GM23338 (cell line): ENCODE results near the gene ABCC3. TPM values are rescaled to one million over a fixed set of nuclear protein-coding genes. Genes with fewer than 3 reads are reported as not detected.

ENCODE experiments used
- ATAC-seq: fragments of 200-7000 bp; cut with Tn5 transposase; 3 replicates; pipeline ENCODE4 v1.9.1; 2020
- DNase-seq: peaks from one replicate; pipeline ENCODE4 v3.0.0-alpha.2; 2015; ENCODE audit warnings: low spot score
- H2AFZ ChIP-seq: fragments of 200-600 bp; sonication (generic); 2 replicates; pipeline ENCODE4 v1.8.0; 2016; ENCODE audit warnings: antibody characterized with exemption, mild to moderate bottlenecking, moderate library complexity
- H3F3A ChIP-seq: fragments of 200-600 bp; sonication (generic); replicated peaks from 2 replicates; pipeline ENCODE4 v1.8.0; 2017; ENCODE audit warnings: antibody characterized with exemption, mixed run types, low read depth
- H3K27ac ChIP-seq: fragments of 200-600 bp; sonication (generic); 2 replicates; pipeline ENCODE4 v1.6.1; 2016; ENCODE audit warnings: low read depth
- H3K27me3 ChIP-seq: fragments of 200-600 bp; sonication (generic); 2 replicates; pipeline ENCODE4 v1.8.0; 2016; ENCODE audit warnings: mild to moderate bottlenecking, mixed run types, moderate library complexity; ENCODE audit not compliant: insufficient read depth
- H3K36me3 ChIP-seq: fragments of 200-600 bp; sonication (generic); 2 replicates; pipeline ENCODE4 v1.8.0; 2016; ENCODE audit warnings: mild to moderate bottlenecking; ENCODE audit not compliant: insufficient read depth
- H3K4me1 ChIP-seq: fragments of 200-600 bp; sonication (generic); 2 replicates; pipeline ENCODE4 v1.8.0; 2016; ENCODE audit warnings: mild to moderate bottlenecking, moderate library complexity; ENCODE audit not compliant: insufficient read depth
- H3K4me2 ChIP-seq: fragments of 200-600 bp; sonication (generic); 2 replicates; pipeline ENCODE4 v1.7.1; 2017; ENCODE audit warnings: mixed run types
- H3K4me3 ChIP-seq: fragments of 200-600 bp; sonication (generic); 2 replicates; pipeline ENCODE4 v1.6.1; 2016; ENCODE audit warnings: mixed run types
- H3K79me2 ChIP-seq: fragments of 200-600 bp; sonication (generic); replicated peaks from 2 replicates; pipeline ENCODE4 v1.8.0; 2017; ENCODE audit warnings: mild to moderate bottlenecking; ENCODE audit not compliant: insufficient read depth
- H3K9me2 ChIP-seq: fragments of 200-600 bp; sonication (generic); 2 replicates; pipeline ENCODE4 v1.8.0; 2017; ENCODE audit not compliant: insufficient read depth
- H4K20me1 ChIP-seq: fragments of 200-600 bp; sonication (generic); replicated peaks from 2 replicates; pipeline ENCODE4 v1.8.0; 2017; ENCODE audit warnings: mild to moderate bottlenecking; ENCODE audit not compliant: insufficient read depth
- H3K27ac Mint-ChIP-seq: 2 replicates; pipeline ENCODE4 v1.8.0; 2020; ENCODE audit warnings: inconsistent platforms, mild to moderate bottlenecking, moderate library complexity, mixed read lengths
- H3K27me3 Mint-ChIP-seq: 3 replicates; pipeline ENCODE4 v1.8.0; 2022; ENCODE audit warnings: low read depth, mild to moderate bottlenecking, moderate library complexity, mixed read lengths, inconsistent platforms; ENCODE audit not compliant: insufficient read depth, poor library complexity
- H3K36me3 Mint-ChIP-seq: 3 replicates; pipeline ENCODE4 v1.8.0; 2021; ENCODE audit warnings: low read depth, mild to moderate bottlenecking, inconsistent platforms, moderate library complexity, mixed read lengths
- H3K4me1 Mint-ChIP-seq: 3 replicates; pipeline ENCODE4 v1.8.0; 2020; ENCODE audit warnings: mild to moderate bottlenecking, inconsistent platforms, mixed read lengths
- H3K4me3 Mint-ChIP-seq: 3 replicates; pipeline ENCODE4 v1.8.0; 2021; ENCODE audit warnings: moderate library complexity, mild to moderate bottlenecking, inconsistent platforms, mixed read lengths
- H3K9me3 Mint-ChIP-seq: 3 replicates; pipeline ENCODE4 v1.8.0; 2020; ENCODE audit warnings: moderate library complexity, mild to moderate bottlenecking, inconsistent platforms, mixed read lengths
- CREB1 ChIP-seq: fragments of 250-450 bp; sonication (Bioruptor Pico); IDR thresholded peaks from 2 replicates; pipeline ENCODE4 v1.5.0; 2020; ENCODE audit warnings: low read depth, mild to moderate bottlenecking, moderate library complexity
- EZH2 ChIP-seq: fragments of 200-600 bp; sonication (generic); IDR thresholded peaks from one replicate; pipeline ENCODE4 v1.8.0; 2017; ENCODE audit warnings: antibody characterized with exemption, mild to moderate bottlenecking, low read depth; ENCODE audit not compliant: unreplicated experiment
- EZH2phosphoT487 ChIP-seq: fragments of 200-600 bp; sonication (generic); IDR thresholded peaks from one replicate; pipeline ENCODE4 v1.8.1; 2018; ENCODE audit warnings: antibody characterized with exemption; ENCODE audit not compliant: unreplicated experiment
- POLR2AphosphoS5 ChIP-seq: IDR thresholded peaks from 2 replicates; pipeline ENCODE4 v1.6.1; 2016; ENCODE audit warnings: antibody characterized with exemption, low read depth
- STAT1 ChIP-seq: IDR thresholded peaks from one replicate; pipeline ENCODE4 v1.6.1; 2016; ENCODE audit warnings: antibody characterized with exemption; ENCODE audit not compliant: unreplicated experiment
- ZNF114 ChIP-seq: fragments of 250-450 bp; sonication (Bioruptor Pico); IDR thresholded peaks from 2 replicates; pipeline ENCODE4 v1.5.0; 2020; ENCODE audit warnings: mild to moderate bottlenecking, moderate library complexity
- ZNF331 ChIP-seq: fragments of 250-450 bp; sonication (Bioruptor Pico); IDR thresholded peaks from 2 replicates; pipeline ENCODE4 v1.5.0; 2020; ENCODE audit warnings: low read depth, mild to moderate bottlenecking, moderate library complexity
- polyA plus RNA-seq: library from polyadenylated mRNA; unstranded; fragments of >200 nt; fragmentation: Nextera tagmentation; extraction: Ambion mirVana; gene quantifications from 2 replicates; pipeline ENCODE4 v1.2.1, GENCODE V29; 2016
- total RNA-seq: library from RNA; depleted of rRNA; stranded (reverse); fragments of >200 nt; shearing (Covaris generic); gene quantifications from 2 replicates; pipeline ENCODE4 v1.2.3, GENCODE V29; 2014
- TF ChIP-seq, protein P1 (sequence below): IDR thresholded peaks from one replicate; pipeline ENCODE4 v1.6.1; 2018; ENCODE audit warnings: antibody characterized with exemption; ENCODE audit not compliant: unreplicated experiment

ABCC3 gene
- total and polyA plus RNA-seq, 2 experiments from 2014 or later = not detected

DNA sequence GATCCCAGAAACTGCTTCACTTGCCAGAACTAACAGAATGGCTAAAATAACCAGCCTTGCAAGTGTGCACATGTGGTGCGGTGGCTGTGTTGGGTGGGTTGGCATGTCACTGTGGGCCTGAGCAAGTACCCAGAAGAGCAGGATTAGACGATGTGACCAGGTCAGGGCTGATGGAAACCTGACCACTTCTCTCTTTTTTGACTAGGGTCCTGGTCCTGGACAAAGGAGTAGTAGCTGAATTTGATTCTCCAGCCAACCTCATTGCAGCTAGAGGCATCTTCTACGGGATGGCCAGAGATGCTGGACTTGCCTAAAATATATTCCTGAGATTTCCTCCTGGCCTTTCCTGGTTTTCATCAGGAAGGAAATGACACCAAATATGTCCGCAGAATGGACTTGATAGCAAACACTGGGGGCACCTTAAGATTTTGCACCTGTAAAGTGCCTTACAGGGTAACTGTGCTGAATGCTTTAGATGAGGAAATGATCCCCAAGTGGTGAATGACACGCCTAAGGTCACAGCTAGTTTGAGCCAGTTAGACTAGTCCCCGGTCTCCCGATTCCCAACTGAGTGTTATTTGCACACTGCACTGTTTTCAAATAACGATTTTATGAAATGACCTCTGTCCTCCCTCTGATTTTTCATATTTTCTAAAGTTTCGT lies 56.3 kb downstream of the ABCC3 start:
- peaks cover 3% of the 10 kb centered on the region for H3K4me1 ChIP-seq
- no peaks in the 10 kb centered on the region for H3K27me3 ChIP-seq
- peaks cover 6% of the 10 kb centered on the region for H3K36me3 ChIP-seq
- peaks cover 15% of the 10 kb centered on the region; the same call in 1 of the 2 replicates for H3F3A ChIP-seq
- Mint-ChIP-seq H3K27ac (no peak overlapping the region), H3K9me3 (no peaks in the 10 kb centered on the region), H3K4me3 (no peak overlapping the region), H3K27me3 (peaks cover 2% of the 10 kb centered on the region), H3K36me3 (peaks cover 31% of the 10 kb centered on the region), H3K4me1 (peaks cover 30% of the 10 kb centered on the region)
- H3K4me2 ChIP-seq = 0 out of 2 replicates have a peak overlapping the region, but pooled peaks have one; percentile 32
- no peak for DNase-seq
- no peaks in the 10 kb centered on the region for H3K79me2 ChIP-seq
- TF ChIP-seq CREB1 (CRISPR knock-in tag) (no peak), ZNF114 (CRISPR knock-in tag) (no peak), EZH2phosphoT487 (no peak), POLR2AphosphoS5 (no peak), EZH2 (no peak), STAT1 (no peak), ZNF331 (CRISPR knock-in tag) (no peak)
- TF ChIP-seq, protein P1, sequence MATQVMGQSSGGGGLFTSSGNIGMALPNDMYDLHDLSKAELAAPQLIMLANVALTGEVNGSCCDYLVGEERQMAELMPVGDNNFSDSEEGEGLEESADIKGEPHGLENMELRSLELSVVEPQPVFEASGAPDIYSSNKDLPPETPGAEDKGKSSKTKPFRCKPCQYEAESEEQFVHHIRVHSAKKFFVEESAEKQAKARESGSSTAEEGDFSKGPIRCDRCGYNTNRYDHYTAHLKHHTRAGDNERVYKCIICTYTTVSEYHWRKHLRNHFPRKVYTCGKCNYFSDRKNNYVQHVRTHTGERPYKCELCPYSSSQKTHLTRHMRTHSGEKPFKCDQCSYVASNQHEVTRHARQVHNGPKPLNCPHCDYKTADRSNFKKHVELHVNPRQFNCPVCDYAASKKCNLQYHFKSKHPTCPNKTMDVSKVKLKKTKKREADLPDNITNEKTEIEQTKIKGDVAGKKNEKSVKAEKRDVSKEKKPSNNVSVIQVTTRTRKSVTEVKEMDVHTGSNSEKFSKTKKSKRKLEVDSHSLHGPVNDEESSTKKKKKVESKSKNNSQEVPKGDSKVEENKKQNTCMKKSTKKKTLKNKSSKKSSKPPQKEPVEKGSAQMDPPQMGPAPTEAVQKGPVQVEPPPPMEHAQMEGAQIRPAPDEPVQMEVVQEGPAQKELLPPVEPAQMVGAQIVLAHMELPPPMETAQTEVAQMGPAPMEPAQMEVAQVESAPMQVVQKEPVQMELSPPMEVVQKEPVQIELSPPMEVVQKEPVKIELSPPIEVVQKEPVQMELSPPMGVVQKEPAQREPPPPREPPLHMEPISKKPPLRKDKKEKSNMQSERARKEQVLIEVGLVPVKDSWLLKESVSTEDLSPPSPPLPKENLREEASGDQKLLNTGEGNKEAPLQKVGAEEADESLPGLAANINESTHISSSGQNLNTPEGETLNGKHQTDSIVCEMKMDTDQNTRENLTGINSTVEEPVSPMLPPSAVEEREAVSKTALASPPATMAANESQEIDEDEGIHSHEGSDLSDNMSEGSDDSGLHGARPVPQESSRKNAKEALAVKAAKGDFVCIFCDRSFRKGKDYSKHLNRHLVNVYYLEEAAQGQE = no peak
- H3K27ac ChIP-seq = 0 out of 2 replicates have a peak overlapping the region, but pooled peaks have one; percentile 20
- no peak for ATAC-seq
- H2AFZ ChIP-seq = no peak overlapping the region; the same call in 1 of the 2 replicates
- H3K9me2 ChIP-seq = no peaks in the 10 kb centered on the region
- no peak overlapping the region for H3K4me3 ChIP-seq
- H4K20me1 ChIP-seq = peaks cover 3% of the 10 kb centered on the region; the same call in 1 of the 2 replicates

- Histone ChIP-seq H4K20me1 (peaks cover 3% of the 10 kb centered on the region; the same call in 1 of the 2 replicates), H3F3A (peaks cover 15% of the 10 kb centered on the region; the same call in 1 of the 2 replicates), H3K4me2 (no peak overlapping the region), H3K9me2 (no peaks in the 10 kb centered on the region), H3K4me1 (no peaks in the 10 kb centered on the region; the same call in none of the 2 replicates), H3K27ac (0 out of 2 replicates have a peak overlapping the region, but pooled peaks have one; percentile 20), H3K4me3 (no peak overlapping the region), H3K36me3 (peaks cover 14% of the 10 kb centered on the region), H3K79me2 (no peaks in the 10 kb centered on the region), H3K27me3 (no peaks in the 10 kb centered on the region), H2AFZ (no peak overlapping the region)
- no peak overlapping the region for H3K4me3 Mint-ChIP-seq
- peaks cover 39% of the 10 kb centered on the region for H3K36me3 Mint-ChIP-seq
- H3K27me3 Mint-ChIP-seq = peaks cover 2% of the 10 kb centered on the region
- H3K27ac Mint-ChIP-seq = no peak overlapping the region
- ATAC-seq (no peak), DNase-seq (no peak)
- TF ChIP-seq, protein P1 = no peak
- TF ChIP-seq EZH2 = no peak
- TF ChIP-seq STAT1 = no peak
- H3K9me3 Mint-ChIP-seq = no peaks in the 10 kb centered on the region
- H3K4me1 Mint-ChIP-seq = peaks cover 25% of the 10 kb centered on the region
Observed at GRCh38 chr17:50691550-50692447, 57.1 kb downstream of the ABCC3 start.
